G401.6 (cell line): ENCODE results near the gene GMPR.
"Not testable (repeated sequence)": the region's sequence is repeated elsewhere in the genome, so short reads cannot be mapped to it uniquely, and the experiment has no call there.

Source experiments
- FAIRE-seq: peaks from 2 replicates; lab custom pipeline; 2012; peaks lifted over from hg19 to GRCh38; lab: Jason Lieb, UNC

GMPR gene

GRCh38 chr6:16248271-16248853 lies 10.0 kb downstream of the GMPR start:
- FAIRE-seq: no peak

GRCh38 chr6:16249971-16250370 lies 11.6 kb downstream of the GMPR start:
- no peak for FAIRE-seq

GRCh38 chr6:16251706-16252105 lies 13.3 kb downstream of the GMPR start:
- FAIRE-seq: no peak

GRCh38 chr6:16252686-16253299 lies 14.4 kb downstream of the GMPR start:
- no peak for FAIRE-seq

- no peak for FAIRE-seq
Measured at GRCh38 chr6:16253399-16254144, 15.2 kb downstream of the GMPR start.

GRCh38 chr6:16254535-16254934 lies 16.1 kb downstream of the GMPR start:
- FAIRE-seq: no peak

GRCh38 chr6:16256781-16257180 lies 18.4 kb downstream of the GMPR start:
- FAIRE-seq: no peak

- no peak for FAIRE-seq
Measured at GRCh38 chr6:16257999-16258708, 19.8 kb downstream of the GMPR start.

- FAIRE-seq: no peak
Measured at GRCh38 chr6:16258709-16259075, 20.3 kb downstream of the GMPR start.

GRCh38 chr6:16259604-16260003 lies 21.2 kb downstream of the GMPR start:
- not testable (repeated sequence) for FAIRE-seq

GRCh38 chr6:16260602-16261001 lies 22.2 kb downstream of the GMPR start:
- not testable (repeated sequence) for FAIRE-seq

- FAIRE-seq: not testable (repeated sequence)
Measured at GRCh38 chr6:16262773-16263172, 24.4 kb downstream of the GMPR start.

- not testable (repeated sequence) for FAIRE-seq
Measured at GRCh38 chr6:16263464-16264099, 25.2 kb downstream of the GMPR start.

- FAIRE-seq: no peak
Measured at GRCh38 chr6:16264785-16265184, 26.4 kb downstream of the GMPR start.

- no peak for FAIRE-seq
Measured at GRCh38 chr6:16265351-16266341, 27.3 kb downstream of the GMPR start.

- FAIRE-seq: no peak
Measured at GRCh38 chr6:16267428-16268263, 29.3 kb downstream of the GMPR start.

- FAIRE-seq: not testable (repeated sequence)
Measured at GRCh38 chr6:16269442-16270070, 31.2 kb downstream of the GMPR start.

GRCh38 chr6:16270178-16270794 lies 31.9 kb downstream of the GMPR start:
- FAIRE-seq: no peak

- FAIRE-seq: no peak
Measured at GRCh38 chr6:16271428-16271827, 33.0 kb downstream of the GMPR start.
